DOHH2 (cell line): ENCODE measurements around the gene FGFR3.

ENCODE experiments used
- H3F3A ChIP-seq: fragments of 200-600 bp; sonication (generic), shearing (Covaris generic); 2 replicates; pipeline ENCODE4 v1.6.0; 2016; ENCODE audit warnings: antibody characterized with exemption, mild to moderate bottlenecking; ENCODE audit not compliant: control insufficient read depth, insufficient read depth
- H3K27ac ChIP-seq: fragments of 200-600 bp; sonication (generic); 2 replicates; pipeline ENCODE4 v1.5.1; 2014; ENCODE audit warnings: low read depth, mild to moderate bottlenecking, low read length, moderate library complexity
- H3K27me3 ChIP-seq: fragments of 200-600 bp; sonication (generic); 2 replicates; pipeline ENCODE4 v1.6.1; 2014; ENCODE audit warnings: mild to moderate bottlenecking, low read length, mixed read lengths; ENCODE audit not compliant: control insufficient read depth
- H3K36me3 ChIP-seq: fragments of 200-600 bp; sonication (generic); 2 replicates; pipeline ENCODE4 v1.6.1; 2014; ENCODE audit warnings: mild to moderate bottlenecking, low read length, moderate library complexity, mixed read lengths; ENCODE audit not compliant: control insufficient read depth
- H3K4me1 ChIP-seq: fragments of 200-600 bp; sonication (generic); 2 replicates; pipeline ENCODE4 v1.6.1; 2014; ENCODE audit warnings: mild to moderate bottlenecking, low read length, mixed read lengths; ENCODE audit not compliant: control insufficient read depth
- H3K4me2 ChIP-seq: fragments of 200-600 bp; sonication (generic); 2 replicates; pipeline ENCODE4 v1.6.0; 2014; ENCODE audit warnings: mild to moderate bottlenecking, low read length, moderate library complexity
- H3K4me3 ChIP-seq: fragments of 200-600 bp; sonication (generic); 2 replicates; pipeline ENCODE4 v1.5.1; 2014; ENCODE audit warnings: mild to moderate bottlenecking, low read length, mixed read lengths
- H3K79me2 ChIP-seq: fragments of 200-600 bp; sonication (generic); 2 replicates; pipeline ENCODE4 v1.6.1; 2014; ENCODE audit warnings: mild to moderate bottlenecking, low read length, mixed read lengths; ENCODE audit not compliant: control insufficient read depth
- H3K9me2 ChIP-seq: fragments of 200-600 bp; sonication (generic); replicated peaks from 2 replicates; pipeline ENCODE4 v1.6.1; 2014; ENCODE audit warnings: mild to moderate bottlenecking, low read length, mixed read lengths; ENCODE audit not compliant: control insufficient read depth
- H3K9me3 ChIP-seq: fragments of 200-600 bp; sonication (generic); 2 replicates; pipeline ENCODE4 v1.6.1; 2014; ENCODE audit warnings: antibody characterized with exemption, low read length, mixed read lengths; ENCODE audit not compliant: control insufficient read depth, insufficient read depth
- H4K20me1 ChIP-seq: fragments of 200-600 bp; sonication (generic); 2 replicates; pipeline ENCODE4 v1.6.0; 2014; ENCODE audit warnings: low read depth, mild to moderate bottlenecking, antibody characterized with exemption, low read length, moderate library complexity; ENCODE audit not compliant: control insufficient read depth, insufficient read depth
- CTCF ChIP-seq: fragments of 200-600 bp; sonication (generic); IDR thresholded peaks from one replicate; pipeline ENCODE4 v1.5.1; 2014; ENCODE audit warnings: antibody characterized with exemption, mild to moderate bottlenecking, low read depth, low read length; ENCODE audit not compliant: poor library complexity, severe bottlenecking
- EZH2phosphoT487 ChIP-seq: fragments of 200-600 bp; sonication (generic); IDR thresholded peaks from 2 replicates; pipeline ENCODE4 v1.6.1; 2017; ENCODE audit warnings: borderline replicate concordance, mild to moderate bottlenecking, antibody characterized with exemption, low read length, moderate library complexity, mixed read lengths

Gene FGFR3

GRCh38 chr4:1826531-1827350, 33.6 kb downstream of the FGFR3 start:
- no peak overlapping the region for H3K27ac ChIP-seq
- H3K9me2 ChIP-seq, result no peaks in the 10 kb centered on the region

GRCh38 chr4:1830234-1830633, 37.1 kb downstream of the FGFR3 start:
- no peaks in the 10 kb centered on the region; the same call in 1 of the 2 replicates for H4K20me1 ChIP-seq
- no peaks in the 10 kb centered on the region for H3F3A ChIP-seq
- no peaks in the 10 kb centered on the region for H3K27me3 ChIP-seq
- no peak overlapping the region for H3K4me3 ChIP-seq
- no peaks in the 10 kb centered on the region for H3K9me3 ChIP-seq
- peaks cover 19% of the 10 kb centered on the region for H3K4me1 ChIP-seq
- H3K36me3 ChIP-seq, result peaks cover 55% of the 10 kb centered on the region
- H3K79me2 ChIP-seq, result no peaks in the 10 kb centered on the region
- TF ChIP-seq EZH2phosphoT487, result no peak
- no peak for TF ChIP-seq CTCF
- H3K9me2 ChIP-seq, result no peaks in the 10 kb centered on the region
- H3K27ac ChIP-seq, result no peak overlapping the region
- no peak overlapping the region for H3K4me2 ChIP-seq

More at GRCh38 chr4:1826531-1827350, 33.6 kb downstream of the FGFR3 start:
- Histone ChIP-seq H3K4me3 (no peak overlapping the region), H3F3A (no peaks in the 10 kb centered on the region), H3K4me1 (no peaks in the 10 kb centered on the region), H3K79me2 (no peaks in the 10 kb centered on the region), H3K36me3 (peaks cover 48% of the 10 kb centered on the region), H4K20me1 (no peaks in the 10 kb centered on the region), H3K27me3 (no peaks in the 10 kb centered on the region), H3K9me3 (no peaks in the 10 kb centered on the region), H3K4me2 (no peak overlapping the region)
- TF ChIP-seq EZH2phosphoT487 (no peak), CTCF (no peak)

- H3K4me3 ChIP-seq, result no peak overlapping the region
- no peaks in the 10 kb centered on the region for H3F3A ChIP-seq
- no peaks in the 10 kb centered on the region for H3K79me2 ChIP-seq
- no peak overlapping the region for H3K27ac ChIP-seq
- no peak overlapping the region for H3K4me2 ChIP-seq
- H3K9me2 ChIP-seq, result no peaks in the 10 kb centered on the region
- no peaks in the 10 kb centered on the region for H3K27me3 ChIP-seq
- TF ChIP-seq CTCF (no peak), EZH2phosphoT487 (no peak)
- H3K4me1 ChIP-seq, result peaks cover 19% of the 10 kb centered on the region
- peaks cover 57% of the 10 kb centered on the region for H3K36me3 ChIP-seq
- H4K20me1 ChIP-seq, result no peaks in the 10 kb centered on the region; the same call in 1 of the 2 replicates
- H3K9me3 ChIP-seq, result no peaks in the 10 kb centered on the region
Measured at GRCh38 chr4:1830642-1831228, 37.6 kb downstream of the FGFR3 start.
